IPS DF 4.7 (cell line): ENCODE data around the gene RPTOR.
"Not testable (repeated sequence)": the region's sequence is repeated elsewhere in the genome, so short reads cannot be mapped to it uniquely, and the experiment has no call there.

Experiments used
- DNase-seq: peaks from one replicate; pipeline ENCODE4 v3.0.0-alpha.2; 2013; ENCODE audit warnings: low spot score; ENCODE audit errors: extremely low read depth

Gene RPTOR

DNA sequence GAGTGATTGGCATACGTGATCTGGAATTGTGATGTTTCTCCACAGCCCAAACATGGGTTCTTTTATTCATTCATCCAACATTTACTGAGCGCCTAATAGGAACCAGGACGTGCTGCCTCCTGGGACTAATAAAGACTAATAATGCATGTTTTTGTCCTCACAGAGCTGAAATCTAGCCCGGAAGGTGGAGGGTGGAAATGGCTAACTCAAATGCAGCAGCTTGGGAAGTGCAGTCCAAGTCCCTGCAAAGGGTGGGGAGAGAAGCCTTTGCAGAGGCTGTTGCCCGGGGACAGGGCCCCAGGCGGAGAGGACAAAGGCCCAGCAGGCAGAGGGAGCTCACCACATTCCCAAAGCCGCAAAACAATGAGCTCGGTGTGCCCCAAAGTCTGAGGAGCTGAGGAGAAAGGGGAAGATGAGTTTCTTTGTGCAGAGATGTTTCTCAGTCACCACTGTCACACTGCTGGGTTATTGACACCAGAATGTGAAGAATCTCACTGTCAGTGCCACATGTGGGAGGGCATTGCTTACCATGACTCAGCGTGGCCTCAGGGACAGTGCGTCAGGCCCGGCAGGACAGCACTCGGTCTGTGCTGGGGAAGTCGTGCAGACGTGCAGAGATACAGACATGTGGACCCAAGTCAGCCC, 328.8 kb downstream of the RPTOR start:
- DNase-seq, result peak; percentile 46

GRCh38 chr17:80874866-80875445, 330.3 kb downstream of the RPTOR start:
- DNase-seq, result no peak

- not testable (repeated sequence) for DNase-seq
Observed at GRCh38 chr17:80875480-80875995, 330.9 kb downstream of the RPTOR start.

- not testable (repeated sequence) for DNase-seq
Observed at GRCh38 chr17:80876456-80876949, 331.9 kb downstream of the RPTOR start.

DNA sequence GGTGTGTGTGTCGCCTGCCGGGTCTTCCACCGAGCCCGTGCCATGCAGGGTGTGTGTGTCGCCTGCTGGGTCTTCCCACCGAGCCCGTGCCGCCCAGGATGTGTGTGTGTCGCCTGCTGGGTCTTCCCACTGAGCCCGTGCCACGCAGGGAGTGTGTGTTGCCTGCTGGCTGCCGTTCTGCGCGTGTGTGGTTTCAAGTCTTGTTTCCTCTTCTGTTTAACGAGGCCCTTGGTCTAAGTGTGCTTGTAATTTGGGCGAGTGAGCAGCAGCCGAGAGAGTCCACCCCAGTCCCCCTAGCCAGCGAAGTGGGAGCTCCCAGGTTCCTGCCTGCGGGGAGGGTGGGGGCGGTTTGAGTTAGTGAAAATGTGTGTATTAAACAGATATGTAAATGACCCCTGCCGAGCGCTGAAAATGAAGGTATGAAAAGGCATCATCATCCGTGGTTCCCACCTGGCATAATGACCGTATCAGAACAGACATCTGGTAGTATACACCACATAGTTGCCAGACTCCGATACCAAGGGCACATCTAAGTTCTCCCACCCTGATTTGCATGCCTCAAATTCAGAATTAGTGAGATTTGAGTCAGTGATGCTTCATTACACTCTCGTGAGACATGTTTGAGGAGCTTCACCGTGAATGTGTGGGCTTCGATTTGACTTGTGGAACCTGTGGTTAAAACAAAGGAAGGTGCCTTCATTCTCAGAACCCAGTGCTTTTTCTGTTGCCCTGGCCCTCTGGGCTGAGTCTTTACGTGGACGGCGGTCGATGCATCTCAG, 332.5 kb downstream of the RPTOR start:
- no peak for DNase-seq

DNA sequence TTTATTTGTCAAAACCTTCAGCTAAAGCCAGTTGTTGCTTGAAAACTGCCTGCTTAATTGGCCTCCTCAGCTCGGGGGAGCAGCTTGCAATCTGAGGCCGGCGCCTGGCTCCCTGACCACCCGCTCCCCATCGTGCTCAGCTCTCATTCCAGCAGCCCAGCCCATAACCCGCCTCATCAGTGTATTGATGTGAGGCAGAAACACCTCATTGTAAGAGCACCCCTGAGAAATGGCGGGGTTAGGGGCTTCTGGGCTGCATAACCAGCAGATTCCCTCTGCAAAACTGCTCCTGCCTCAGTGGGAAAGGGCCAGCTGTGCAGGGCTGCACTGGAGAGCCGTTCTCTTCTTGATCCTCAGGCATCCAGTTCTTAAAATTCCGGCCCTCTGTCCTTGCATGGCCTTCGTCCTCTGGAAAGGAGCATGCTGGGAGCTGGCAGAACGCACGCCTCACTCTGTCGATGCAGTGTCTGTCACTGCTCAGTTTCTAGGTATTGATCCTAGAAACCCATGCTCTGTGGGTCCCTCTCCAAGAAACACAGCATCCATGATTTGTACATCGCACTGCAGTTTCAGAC, 333.2 kb downstream of the RPTOR start:
- DNase-seq, result no peak

DNA sequence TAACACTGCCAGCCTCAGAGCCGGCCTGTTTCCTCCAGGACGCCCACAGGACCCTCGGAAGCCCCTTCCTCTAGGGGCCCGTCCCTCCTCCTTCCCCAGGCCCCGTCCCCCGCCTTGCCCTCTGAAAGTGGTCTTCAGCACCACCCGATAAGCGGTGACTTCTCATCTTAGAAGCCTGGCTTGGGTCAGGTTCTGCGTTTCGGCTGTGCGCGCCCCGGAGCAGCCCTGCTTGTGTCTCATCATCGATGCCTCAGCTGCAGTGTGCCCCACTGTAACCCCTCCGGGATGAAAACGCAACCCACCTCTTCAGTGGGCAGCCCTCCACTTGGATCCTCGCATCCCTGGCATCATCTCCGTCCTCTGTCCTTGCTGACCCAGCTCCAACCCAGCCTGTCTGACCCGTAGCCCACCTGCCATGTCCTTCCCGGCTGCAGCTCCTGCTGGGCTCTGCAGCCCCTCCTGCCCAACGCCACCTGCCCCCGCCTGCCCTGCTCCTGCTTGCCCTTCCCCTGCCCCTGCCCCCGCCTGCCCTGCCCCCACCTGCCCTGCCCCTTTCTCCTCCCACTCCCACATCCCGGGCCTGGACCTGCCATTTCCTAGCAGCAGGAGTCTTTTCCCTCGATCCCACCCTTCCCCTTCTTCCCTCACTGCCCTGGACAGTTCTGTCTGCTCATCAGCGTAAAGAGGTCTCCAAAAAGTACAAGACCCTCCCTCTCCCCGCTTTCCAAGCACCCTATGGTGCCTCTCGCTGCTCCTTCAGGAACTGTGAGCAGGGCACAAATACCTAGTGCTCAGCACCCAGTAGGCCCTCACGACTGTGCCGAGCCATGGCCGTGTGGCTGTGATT, 334.5 kb downstream of the RPTOR start:
- no peak for DNase-seq

DNA sequence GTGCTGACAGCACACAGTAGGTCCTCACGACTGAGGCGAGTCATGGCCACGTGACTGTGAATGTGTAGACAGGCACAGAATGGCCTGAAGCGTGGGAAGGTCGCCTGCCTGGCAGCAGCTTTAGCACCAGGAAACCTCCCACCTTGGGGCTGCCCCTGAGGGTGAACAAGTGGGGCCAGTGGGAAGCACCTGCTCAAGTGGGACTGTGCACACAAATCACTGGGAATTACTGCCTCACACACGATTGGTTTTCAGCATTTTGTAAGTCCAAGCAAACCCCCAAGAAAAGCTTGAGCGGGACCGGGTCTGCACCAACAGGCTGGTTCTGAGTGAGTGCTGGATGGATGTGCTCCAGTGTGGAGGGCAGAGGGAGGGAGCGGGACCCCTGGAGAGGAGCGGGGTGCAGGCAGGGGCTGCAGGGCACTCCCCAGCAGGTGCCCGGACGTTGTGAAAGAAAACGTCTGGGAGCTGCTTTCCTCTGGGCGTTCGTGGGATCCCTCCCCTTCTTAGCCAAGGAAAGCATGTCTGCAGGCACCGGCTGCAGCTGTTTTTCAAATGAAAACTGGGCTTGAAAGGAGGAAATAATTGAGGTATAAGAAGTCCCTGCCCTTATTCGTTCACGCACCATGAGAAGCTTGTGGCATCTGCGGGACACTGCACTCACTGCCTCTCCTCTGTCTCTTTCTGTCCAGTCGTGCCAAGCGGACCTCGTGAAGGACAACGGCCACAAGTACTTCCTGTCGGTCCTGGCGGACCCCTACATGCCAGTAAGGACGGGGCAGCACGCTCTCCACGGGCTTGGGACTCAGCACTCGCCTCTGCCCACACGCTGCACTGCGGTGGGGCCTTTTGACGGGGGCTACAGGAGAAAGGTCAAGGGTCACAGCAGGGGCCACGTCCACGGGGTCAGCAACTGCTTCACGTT, 335.3 kb downstream of the RPTOR start:
- DNase-seq, result no peak

- no peak for DNase-seq
Observed at GRCh38 chr17:80880648-80880985, 336.0 kb downstream of the RPTOR start.

GRCh38 chr17:80881306-80881705, 336.7 kb downstream of the RPTOR start:
- DNase-seq, result no peak

DNA sequence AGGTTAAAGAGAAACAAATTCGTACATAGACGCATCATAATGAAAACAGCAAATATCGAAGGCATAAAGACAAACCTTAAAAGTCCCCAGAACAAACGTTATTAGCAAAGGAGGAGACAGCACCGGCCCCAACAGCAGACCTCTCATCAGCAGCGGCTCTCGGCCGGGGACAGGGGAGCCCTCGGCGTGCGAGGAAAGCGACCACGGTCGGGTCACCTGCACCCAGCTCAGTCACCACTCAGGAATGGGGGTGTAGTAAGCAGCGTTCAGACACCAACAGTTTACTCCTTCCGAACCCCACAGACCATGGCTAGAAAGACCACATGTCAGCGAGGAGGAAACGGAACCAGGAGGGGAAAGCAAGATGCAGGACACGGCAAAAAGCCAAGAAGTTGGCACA, 337.7 kb downstream of the RPTOR start:
- no peak for DNase-seq

- DNase-seq, result no peak
Observed at GRCh38 chr17:80882926-80883685, 338.5 kb downstream of the RPTOR start.

DNA sequence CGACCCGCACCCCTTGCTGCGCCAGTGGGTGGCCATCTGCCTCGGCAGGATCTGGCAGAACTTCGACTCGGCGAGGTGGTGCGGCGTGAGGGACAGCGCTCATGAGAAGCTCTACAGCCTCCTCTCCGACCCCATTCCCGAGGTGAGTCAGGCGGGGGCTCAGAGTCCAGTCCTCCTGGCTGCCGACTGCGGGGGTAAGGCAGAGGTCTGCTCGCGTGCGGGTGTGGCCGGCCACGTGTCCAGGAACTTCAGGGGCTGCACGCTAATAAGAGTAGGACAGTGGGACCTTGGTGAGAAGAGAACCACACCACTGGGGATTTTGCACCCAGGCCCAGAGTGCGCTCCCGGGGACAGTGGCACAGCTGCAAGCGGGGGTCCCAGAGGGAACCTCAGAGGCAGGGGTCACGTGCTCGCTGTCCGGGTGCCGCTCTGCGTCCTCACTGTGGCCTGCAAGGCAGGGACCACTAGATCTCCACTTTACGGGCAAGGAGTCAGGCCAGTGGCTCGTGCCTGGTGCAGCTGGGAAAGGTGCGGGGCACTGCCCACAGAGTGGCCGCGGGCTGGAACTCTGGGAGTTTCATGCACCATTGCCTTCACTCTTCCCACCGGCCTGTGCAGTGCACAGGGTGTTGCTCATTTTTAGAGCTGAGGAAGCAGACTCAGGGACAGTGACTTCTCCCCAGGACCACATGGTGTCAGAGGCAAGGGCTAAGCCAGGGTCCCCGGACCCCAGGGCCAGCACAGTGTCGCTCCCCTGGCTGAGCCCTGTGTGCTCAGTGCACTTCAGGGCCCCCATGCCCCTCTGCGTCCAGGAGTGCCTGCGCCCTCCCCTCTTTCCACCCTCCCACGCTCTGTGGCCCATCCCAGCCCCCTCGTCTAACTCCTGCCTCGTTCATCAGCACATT, 339.4 kb downstream of the RPTOR start:
- DNase-seq, result no peak

DNA sequence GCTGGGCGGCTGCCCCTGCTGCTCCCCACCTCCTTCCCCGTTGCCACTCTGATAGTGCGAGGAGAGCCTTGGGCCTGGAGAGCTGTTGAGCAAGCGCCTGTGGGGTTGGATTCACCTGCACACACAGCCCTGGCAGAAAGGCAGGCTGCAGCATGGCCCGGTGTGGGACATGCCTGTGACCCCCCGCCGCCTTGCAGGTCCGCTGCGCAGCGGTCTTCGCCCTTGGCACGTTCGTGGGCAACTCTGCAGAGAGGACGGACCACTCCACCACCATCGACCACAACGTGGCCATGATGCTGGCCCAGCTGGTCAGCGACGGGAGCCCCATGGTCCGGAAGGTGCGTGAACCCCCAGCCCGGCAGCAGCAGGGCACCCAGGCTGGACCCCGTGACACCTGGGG, 340.2 kb downstream of the RPTOR start:
- no peak for DNase-seq

- no peak for DNase-seq
Observed at GRCh38 chr17:80885947-80886582, 341.4 kb downstream of the RPTOR start.

- DNase-seq, result no peak
Observed at GRCh38 chr17:80886641-80887573, 342.3 kb downstream of the RPTOR start.
